K562 (cell line): ENCODE measurements around the gene BRWD1. TPM values are rescaled to one million over a fixed set of nuclear protein-coding genes. Genes with fewer than 3 reads are reported as not detected.
A peak's percentile ranks its signal among the peaks of the same experiment; 100 is the strongest.

ENCODE experiments used
- ATAC-seq: fragments of 200-7000 bp; cut with Tn5 transposase; 3 replicates; pipeline ENCODE4 v1.9.1; 2020; ENCODE audit warnings: moderate library complexity
- BruUV-seq: library from RNA; stranded (reverse); fragments of 400-500 nt; replicated peaks from 2 replicates; lab custom pipeline; 2021; lab: Mats Ljungman, UMichigan
- CTCF ChIA-PET: fragments of 300-600 bp; formaldehyde crosslinking; extraction: SDS; loops from one replicate; lab custom pipeline; 2021; ENCODE audit warnings: low intra/inter-chr PET ratio; lab: Yijun Ruan, JAX
- POLR2A ChIA-PET: fragments of 300-600, 350-650 bp; sonication (Branson Sonifier 250); formaldehyde crosslinking; extraction: SDS; loops from one replicate; lab custom pipeline; 2021; ENCODE audit warnings: antibody characterized with exemption, inconsistent platforms; lab: Yijun Ruan, JAX
- DNase-seq, 4 experiments: peaks; one replicate each; pipeline versions ENCODE4 v3.0.0 to v3.0.0-alpha.2; 2011 to 2018; ENCODE audit warnings: low spot score in 3 of 4, mixed read lengths in 3 of 4; ENCODE audit errors: extremely low read depth in 1 of 4
- FAIRE-seq: peaks from 2 replicates; lab custom pipeline; 2011; peaks lifted over from hg19 to GRCh38; lab: Jason Lieb, UNC
- H2AFZ ChIP-seq: 2 replicates; pipeline ENCODE4 v1.6.0; 2011; ENCODE audit warnings: low read depth, low read length, control low read depth, inconsistent platforms
- H3K27ac ChIP-seq: fragments of 200-600 bp; 3 replicates; pipeline ENCODE4 v1.8.0; 2011; ENCODE audit warnings: low read depth, mild to moderate bottlenecking, control low read depth, inconsistent platforms, low read length, moderate library complexity, mixed read lengths; ENCODE audit errors: extremely low read depth
- H3K27me3 ChIP-seq, 2 experiments: fragments of 300-600 bp in 1 of 2; 2 replicates in 1 of 2; 3 replicates in 1 of 2; pipeline versions ENCODE4 v1.6.0 to v1.8.0; 2011; ENCODE audit warnings: inconsistent platforms in 2 of 2, low read length in 2 of 2, mild to moderate bottlenecking in 1 of 2, mixed read lengths in 1 of 2, moderate library complexity in 1 of 2; ENCODE audit not compliant: control insufficient read depth in 2 of 2, insufficient read depth in 2 of 2
- H3K36me3 ChIP-seq: fragments of 300-600 bp; 3 replicates; pipeline ENCODE4 v1.8.0; 2011; ENCODE audit warnings: mild to moderate bottlenecking, low read length, inconsistent platforms; ENCODE audit not compliant: control insufficient read depth, insufficient read depth
- H3K4me1 ChIP-seq, 2 experiments: fragments of 200-600 bp in 1 of 2; replicated peaks in 1 of 2; 2 replicates in 1 of 2; 3 replicates in 1 of 2; pipeline versions ENCODE4 v1.5.1 to v1.8.0; 2011; ENCODE audit warnings: inconsistent platforms in 2 of 2, low read length in 2 of 2, mild to moderate bottlenecking in 1 of 2, mixed read lengths in 1 of 2, moderate library complexity in 1 of 2; ENCODE audit not compliant: control insufficient read depth in 2 of 2, insufficient read depth in 2 of 2
- H3K4me2 ChIP-seq: 2 replicates; pipeline ENCODE4 v1.6.1; 2011; ENCODE audit warnings: low read length, control low read depth, inconsistent platforms, mixed read lengths; ENCODE audit not compliant: insufficient read depth
- H3K4me3 ChIP-seq: fragments of 200-600 bp; sonication (generic), shearing (Covaris generic); 2 replicates; pipeline ENCODE4 v1.5.1; 2016; ENCODE audit warnings: control low read depth, inconsistent platforms
- H3K79me2 ChIP-seq: fragments of 200-600 bp; 3 replicates; pipeline ENCODE4 v1.8.0; 2011; ENCODE audit warnings: low read length, inconsistent platforms; ENCODE audit not compliant: control insufficient read depth, insufficient read depth
- H3K9ac ChIP-seq, 2 experiments: 2 replicates each; pipeline versions ENCODE4 v1.6.0 to v1.6.1; 2011; ENCODE audit warnings: low read depth in 2 of 2, low read length in 2 of 2, control low read depth in 1 of 2, inconsistent platforms in 1 of 2, mild to moderate bottlenecking in 1 of 2, mixed read lengths in 1 of 2; ENCODE audit not compliant: insufficient read depth in 1 of 2
- H3K9me1 ChIP-seq: one replicate; pipeline ENCODE4 v1.6.0; 2011; ENCODE audit warnings: inconsistent platforms, mild to moderate bottlenecking, low read length, moderate library complexity; ENCODE audit not compliant: control insufficient read depth, insufficient read depth
- H3K9me3 ChIP-seq: replicated peaks from 2 replicates; pipeline ENCODE4 v1.5.1; 2011; ENCODE audit warnings: low read depth, low read length, inconsistent platforms; ENCODE audit not compliant: control insufficient read depth, insufficient read depth
- H4K20me1 ChIP-seq: replicated peaks from 2 replicates; pipeline ENCODE4 v1.6.1; 2011; ENCODE audit warnings: low read length, inconsistent platforms, mixed read lengths; ENCODE audit not compliant: control insufficient read depth, insufficient read depth
- CBFA2T2 ChIP-seq: fragments of 450-650 bp; conservative IDR thresholded peaks from 2 replicates; pipeline ENCODE4 v1.6.1; 2017; ENCODE audit warnings: mild to moderate bottlenecking
- CSDE1 ChIP-seq, 2 experiments: fragments of 450-650 bp; IDR thresholded peaks; 2 replicates each; pipeline ENCODE4 v1.6.1; 2016; ENCODE audit warnings: mild to moderate bottlenecking in 1 of 2
- EWSR1 ChIP-seq: fragments of 450-650 bp; IDR thresholded peaks from 2 replicates; pipeline ENCODE4 v1.6.1; 2018; ENCODE audit warnings: borderline replicate concordance, mild to moderate bottlenecking, low read depth, moderate library complexity; ENCODE audit not compliant: partially characterized antibody
- FOSL1 ChIP-seq: fragments of 200-800 bp; sonication (Bioruptor generic); conservative IDR thresholded peaks from 2 replicates; pipeline ENCODE4 v1.6.1; 2016; ENCODE audit warnings: missing genetic modification characterization, missing compliant biosample characterization
- ILF3 ChIP-seq: fragments of 450-650 bp; IDR thresholded peaks from 2 replicates; pipeline ENCODE4 v1.6.1; 2018; ENCODE audit warnings: antibody characterized with exemption, mild to moderate bottlenecking, moderate library complexity, borderline replicate concordance
- MAZ ChIP-seq, 2 experiments: fragments of 450-650 bp in 1 of 2; sonication (generic) in 1 of 2; formaldehyde crosslinking; IDR thresholded peaks in 1 of 2; conservative IDR thresholded peaks in 1 of 2; 2 replicates each; pipeline versions ENCODE4 v1.4.0 to v1.5.0; 2020; ENCODE audit warnings: mild to moderate bottlenecking in 1 of 2, missing genetic modification reagents in 1 of 2
- OTX1 ChIP-seq: fragments of 450-650 bp; formaldehyde crosslinking; IDR thresholded peaks from 2 replicates; pipeline ENCODE4 v1.4.0; 2022; ENCODE audit warnings: mild to moderate bottlenecking
- SUPT5H ChIP-seq: fragments of 450-650 bp; IDR thresholded peaks from 2 replicates; pipeline ENCODE4 v1.6.1; 2016
- ZBTB17 ChIP-seq: fragments of 450-650 bp; formaldehyde crosslinking; IDR thresholded peaks from 2 replicates; pipeline ENCODE4 v1.4.0; 2020; ENCODE audit warnings: mild to moderate bottlenecking
- ZNF165 ChIP-seq: fragments of 250-450 bp; sonication (Bioruptor Pico); IDR thresholded peaks from 2 replicates; pipeline ENCODE4 v1.4.0; 2020; ENCODE audit warnings: borderline replicate concordance
- ZNF232 ChIP-seq: sonication (generic); formaldehyde crosslinking; IDR thresholded peaks from 2 replicates; pipeline ENCODE4 v1.8.0; 2022; ENCODE audit warnings: mild to moderate bottlenecking, missing genetic modification reagents
- ZNF436 ChIP-seq: fragments of 250-450, 450-650 bp; sonication (Bioruptor Pico); formaldehyde crosslinking; IDR thresholded peaks from 2 replicates; pipeline ENCODE4 v1.7.0; 2020; ENCODE audit warnings: mild to moderate bottlenecking
- ZNF717 ChIP-seq: fragments of 250-450 bp; sonication (Bioruptor Pico); IDR thresholded peaks from 2 replicates; pipeline ENCODE4 v1.5.0; 2021
- WGBS: fragments of 100-300 bp; shearing (Covaris generic); methylation state at CpG from one replicate; pipeline ENCODE4 v1.1.6; 2016; ENCODE audit warnings: low coverage, mixed read lengths; ENCODE audit not compliant: insufficient coverage; ENCODE audit errors: missing lambda C conversion rate; 5-methylcytosine and 5-hydroxymethylcytosine counted together
- in situ Hi-C: fragments of 300-500 bp; cut with MboI; formaldehyde crosslinking; loops from 4 replicates; pipeline ENCODE4 v1.15.0; 2018; ENCODE audit warnings: inconsistent platforms, mixed read lengths
- intact Hi-C: fragments of 100-400 bp; cut with micrococcal nuclease; formaldehyde crosslinking; loops from 2 replicates; pipeline ENCODE4 v1.14.2; 2022
- polyA plus RNA-seq, 8 experiments: library from polyadenylated mRNA; depleted of rRNA in 4 of 8; stranded (reverse) in 5 of 8; unstranded in 3 of 8; fragments of >200 nt; fragmentation: Nextera tagmentation in 2 of 8; fragmentation: Illumina TruSeq in 1 of 8; extraction: Ambion mirVana in 2 of 8; extraction: Trizol in 1 of 8; gene quantifications; 2 replicates each; pipeline versions ENCODE4 v1.2.1 to v1.2.3, GENCODE V29; 2011 to 2014; ENCODE audit warnings: inconsistent platforms in 1 of 8, missing spikeins in 1 of 8
- total RNA-seq, 7 experiments: library from RNA; depleted of rRNA in 6 of 7; stranded (reverse); fragments of >200 nt in 6 of 7; fragmentation: Illumina TruSeq in 2 of 7; extraction: Trizol in 2 of 7; gene quantifications; 2 replicates each; pipeline versions ENCODE4 v1.2.1 to v1.2.3, GENCODE V29; 2011 to 2021; ENCODE audit warnings: low replicate concordance in 1 of 7
- TF ChIP-seq, protein P1 (sequence below): sonication (generic); formaldehyde crosslinking; IDR thresholded peaks from 2 replicates; pipeline ENCODE4 v1.8.1; 2022; ENCODE audit warnings: missing genetic modification reagents
- TF ChIP-seq, protein P2 (sequence below): sonication (generic); formaldehyde crosslinking; IDR thresholded peaks from 2 replicates; pipeline ENCODE4 v1.8.0; 2022; ENCODE audit warnings: mild to moderate bottlenecking, missing genetic modification reagents
- TF ChIP-seq, protein P3 (sequence below): fragments of 450-650 bp; formaldehyde crosslinking; IDR thresholded peaks from 2 replicates; pipeline ENCODE4 v1.4.0; 2022; ENCODE audit warnings: mild to moderate bottlenecking, moderate library complexity
- TF ChIP-seq, protein P4 (sequence below): fragments of 250-450 bp; sonication (Bioruptor Pico); IDR thresholded peaks from 2 replicates; pipeline ENCODE4 v1.4.0; 2020; ENCODE audit warnings: mild to moderate bottlenecking

Gene BRWD1
- total and polyA plus RNA-seq, 9 of the 15 experiments (the other 6 are each of a cell fraction or from before 2014, with no cell fraction given) = 10.1 to 60.2 (median 34.1) TPM

DNA sequence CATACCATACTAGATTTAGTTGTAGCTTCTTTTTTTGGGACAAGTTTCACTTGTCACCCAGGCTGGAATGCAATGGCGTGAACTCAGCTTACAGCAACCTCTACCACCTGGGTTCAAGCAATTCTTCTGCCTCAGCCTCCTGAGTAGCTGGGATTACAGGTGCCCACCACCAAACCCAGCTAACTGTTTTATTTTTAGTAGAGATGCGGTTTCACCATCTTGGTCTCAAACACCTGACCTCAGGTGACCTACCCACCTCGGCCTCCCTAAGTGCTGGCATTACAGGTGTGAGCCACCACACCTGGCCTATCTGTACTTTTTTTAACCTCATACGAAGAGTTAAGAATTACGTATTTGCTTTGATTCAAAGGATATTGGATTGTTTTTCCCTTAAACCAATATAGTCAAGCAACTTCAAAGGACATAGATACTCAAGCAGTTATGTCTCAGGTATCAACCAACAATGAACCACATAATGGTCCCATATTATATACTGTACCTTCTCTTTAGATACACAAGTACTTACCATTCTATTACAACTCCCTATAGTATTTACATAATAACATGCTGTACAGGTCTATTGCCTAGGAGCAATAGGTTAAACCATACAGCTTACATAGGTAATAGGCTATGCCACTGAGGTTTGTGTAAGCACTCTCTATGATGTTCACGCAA, 28.0 kb upstream of the BRWD1 start:
- Histone ChIP-seq H3K9ac (no peak overlapping the region), H3K9me3 (no peaks in the 10 kb centered on the region), H3K4me3 (no peak overlapping the region), H3K9me1 (peaks cover 7% of the 10 kb centered on the region), H3K79me2 (peaks cover 25% of the 10 kb centered on the region), H3K4me2 (no peak overlapping the region), H3K4me1 (peaks cover 5 to 13% of the 10 kb centered on the region in 2 experiments; a peak in 4 of 5 replicates), H3K27me3 (no peaks in the 10 kb centered on the region), H3K36me3 (peaks cover 50% of the 10 kb centered on the region), H3K27ac (no peak overlapping the region), H4K20me1 (peaks cover 7% of the 10 kb centered on the region), H2AFZ (no peak overlapping the region)
- WGBS = 95% methylated on average over 6 of the region's 6 CpGs
- ChIA-PET CTCF (no interaction called here), POLR2A (interaction anchor here (0.6 to 5.9 kb wide), 11 partner anchors 7 to 110 kb away, joined by 3 to 39 read pairs (median 3); partner anchors contain the start of genes HMGN1 and SH3BGR)
- FAIRE-seq (no peak), ATAC-seq (peak; percentile 53), DNase-seq (no peak)
- no TSS peak for BruUV-seq
- intact Hi-C loops = no loop called here
- in situ Hi-C loops = no loop called here
- TF ChIP-seq FOSL1 (tag) (no peak), CSDE1 (IDR thresholded peaks at IDR 0.05) (no peak), MAZ (CRISPR knock-in tag; conservative IDR thresholded peaks at IDR 0.05 in 1 of 2, IDR thresholded peaks at IDR 0.05 in 1 of 2) (0 out of 4 replicates have a peak, but pooled peaks of 1 of the 2 experiments have one; percentile 31), EWSR1 (peak; percentile 21), ZNF232 (CRISPR knock-in tag) (no peak), ZNF165 (0 out of 2 replicates have a peak, but pooled peaks have one; percentile 49), OTX1 (peak; percentile 55; the same call in 1 of the 2 replicates), ZBTB17 (CRISPR knock-in tag) (0 out of 2 replicates have a peak, but pooled peaks have one; percentile 31), ZNF717 (CRISPR knock-in tag) (0 out of 2 replicates have a peak, but pooled peaks have one; percentile 14), ILF3 (peak; percentile 62; the same call in 1 of the 2 replicates), CBFA2T2 (no peak), SUPT5H (peak; percentile 67; the same call in 1 of the 2 replicates), ZNF436 (CRISPR knock-in tag) (peak; percentile 18; the same call in 1 of the 2 replicates)
- TF ChIP-seq, protein P1, sequence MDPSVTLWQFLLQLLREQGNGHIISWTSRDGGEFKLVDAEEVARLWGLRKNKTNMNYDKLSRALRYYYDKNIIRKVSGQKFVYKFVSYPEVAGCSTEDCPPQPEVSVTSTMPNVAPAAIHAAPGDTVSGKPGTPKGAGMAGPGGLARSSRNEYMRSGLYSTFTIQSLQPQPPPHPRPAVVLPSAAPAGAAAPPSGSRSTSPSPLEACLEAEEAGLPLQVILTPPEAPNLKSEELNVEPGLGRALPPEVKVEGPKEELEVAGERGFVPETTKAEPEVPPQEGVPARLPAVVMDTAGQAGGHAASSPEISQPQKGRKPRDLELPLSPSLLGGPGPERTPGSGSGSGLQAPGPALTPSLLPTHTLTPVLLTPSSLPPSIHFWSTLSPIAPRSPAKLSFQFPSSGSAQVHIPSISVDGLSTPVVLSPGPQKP = no peak
- TF ChIP-seq, protein P2, sequence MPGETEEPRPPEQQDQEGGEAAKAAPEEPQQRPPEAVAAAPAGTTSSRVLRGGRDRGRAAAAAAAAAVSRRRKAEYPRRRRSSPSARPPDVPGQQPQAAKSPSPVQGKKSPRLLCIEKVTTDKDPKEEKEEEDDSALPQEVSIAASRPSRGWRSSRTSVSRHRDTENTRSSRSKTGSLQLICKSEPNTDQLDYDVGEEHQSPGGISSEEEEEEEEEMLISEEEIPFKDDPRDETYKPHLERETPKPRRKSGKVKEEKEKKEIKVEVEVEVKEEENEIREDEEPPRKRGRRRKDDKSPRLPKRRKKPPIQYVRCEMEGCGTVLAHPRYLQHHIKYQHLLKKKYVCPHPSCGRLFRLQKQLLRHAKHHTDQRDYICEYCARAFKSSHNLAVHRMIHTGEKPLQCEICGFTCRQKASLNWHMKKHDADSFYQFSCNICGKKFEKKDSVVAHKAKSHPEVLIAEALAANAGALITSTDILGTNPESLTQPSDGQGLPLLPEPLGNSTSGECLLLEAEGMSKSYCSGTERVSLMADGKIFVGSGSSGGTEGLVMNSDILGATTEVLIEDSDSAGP (CRISPR knock-in tag) = no peak
- TF ChIP-seq, protein P3, sequence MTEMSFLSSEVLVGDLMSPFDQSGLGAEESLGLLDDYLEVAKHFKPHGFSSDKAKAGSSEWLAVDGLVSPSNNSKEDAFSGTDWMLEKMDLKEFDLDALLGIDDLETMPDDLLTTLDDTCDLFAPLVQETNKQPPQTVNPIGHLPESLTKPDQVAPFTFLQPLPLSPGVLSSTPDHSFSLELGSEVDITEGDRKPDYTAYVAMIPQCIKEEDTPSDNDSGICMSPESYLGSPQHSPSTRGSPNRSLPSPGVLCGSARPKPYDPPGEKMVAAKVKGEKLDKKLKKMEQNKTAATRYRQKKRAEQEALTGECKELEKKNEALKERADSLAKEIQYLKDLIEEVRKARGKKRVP (CRISPR knock-in tag) = 0 out of 2 replicates have a peak, but pooled peaks have one; percentile 13
- TF ChIP-seq, protein P4, sequence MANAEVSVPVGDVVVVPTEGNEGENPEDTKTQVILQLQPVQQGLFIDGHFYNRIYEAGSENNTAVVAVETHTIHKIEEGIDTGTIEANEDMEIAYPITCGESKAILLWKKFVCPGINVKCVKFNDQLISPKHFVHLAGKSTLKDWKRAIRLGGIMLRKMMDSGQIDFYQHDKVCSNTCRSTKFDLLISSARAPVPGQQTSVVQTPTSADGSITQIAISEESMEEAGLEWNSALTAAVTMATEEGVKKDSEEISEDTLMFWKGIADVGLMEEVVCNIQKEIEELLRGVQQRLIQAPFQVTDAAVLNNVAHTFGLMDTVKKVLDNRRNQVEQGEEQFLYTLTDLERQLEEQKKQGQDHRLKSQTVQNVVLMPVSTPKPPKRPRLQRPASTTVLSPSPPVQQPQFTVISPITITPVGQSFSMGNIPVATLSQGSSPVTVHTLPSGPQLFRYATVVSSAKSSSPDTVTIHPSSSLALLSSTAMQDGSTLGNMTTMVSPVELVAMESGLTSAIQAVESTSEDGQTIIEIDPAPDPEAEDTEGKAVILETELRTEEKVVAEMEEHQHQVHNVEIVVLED (CRISPR knock-in tag) = no peak
